Ishikawa (cell line): ENCODE results near the gene CDC45.

Source experiments
- CEBPB ChIP-seq: IDR thresholded peaks from 2 replicates; pipeline ENCODE4 v1.6.1; 2012
- CREB1 ChIP-seq: IDR thresholded peaks from 2 replicates; pipeline ENCODE4 v1.6.1; 2012; ENCODE audit warnings: low read depth
- EGR1 ChIP-seq: IDR thresholded peaks from 2 replicates; pipeline ENCODE4 v1.6.1; 2012
- EP300 ChIP-seq: IDR thresholded peaks from 2 replicates; pipeline ENCODE4 v1.6.1; 2012; ENCODE audit warnings: borderline replicate concordance
- FOXM1 ChIP-seq: IDR thresholded peaks from 2 replicates; pipeline ENCODE4 v1.6.1; 2012; ENCODE audit warnings: low read depth, borderline replicate concordance
- MAX ChIP-seq: IDR thresholded peaks from 2 replicates; pipeline ENCODE4 v1.6.1; 2012
- NFIC ChIP-seq: IDR thresholded peaks from 2 replicates; pipeline ENCODE4 v1.6.1; 2012
- RAD21 ChIP-seq: IDR thresholded peaks from 2 replicates; pipeline ENCODE4 v1.6.1; 2012; ENCODE audit warnings: low read depth
- REST ChIP-seq: IDR thresholded peaks from 2 replicates; pipeline ENCODE4 v1.6.1; 2012; ENCODE audit warnings: low read depth, mild to moderate bottlenecking
- TAF1 ChIP-seq: IDR thresholded peaks from 2 replicates; pipeline ENCODE4 v1.6.1; 2012; ENCODE audit warnings: low read depth, mild to moderate bottlenecking
- TCF12 ChIP-seq: IDR thresholded peaks from 2 replicates; pipeline ENCODE4 v1.6.1; 2012; ENCODE audit warnings: low read depth
- USF1 ChIP-seq: IDR thresholded peaks from 2 replicates; pipeline ENCODE4 v1.6.1; 2012
- YY1 ChIP-seq: IDR thresholded peaks from 2 replicates; pipeline ENCODE4 v1.6.1; 2012; ENCODE audit warnings: low read depth
- ZBTB7A ChIP-seq: IDR thresholded peaks from 2 replicates; pipeline ENCODE4 v1.6.1; 2012; ENCODE audit warnings: low read depth

- no peak for TF ChIP-seq USF1
- no peak for TF ChIP-seq RAD21
- TF ChIP-seq ZBTB7A = no peak
- no peak for TF ChIP-seq EGR1
- TF ChIP-seq REST = no peak
- no peak for TF ChIP-seq MAX
- TF ChIP-seq CREB1 = no peak
- TF ChIP-seq YY1 = no peak
- TF ChIP-seq NFIC = no peak
- TF ChIP-seq FOXM1 = no peak
- TF ChIP-seq CEBPB = no peak
- no peak for TF ChIP-seq TAF1
- no peak for TF ChIP-seq EP300
- TF ChIP-seq TCF12 = no peak
These were observed 54.1 kb downstream of the CDC45 start for GRCh38 chr22:19533857-19534256.
